B cell (primary cell): Measurements from ENCODE around the gene DLGAP4. TPM values are rescaled to one million over a fixed set of nuclear protein-coding genes. Genes with fewer than 3 reads are reported as not detected.

Source experiments
- ATAC-seq: fragments of 200-7000 bp; cut with Tn5 transposase; one replicate; pipeline ENCODE4 v1.10.0; 2021; ENCODE audit warnings: low read depth, mild to moderate bottlenecking, moderate number of reproducible peaks, moderate library complexity
- CTCF ChIA-PET: fragments of 350-600 bp; sonication (Branson Sonifier 250); formaldehyde crosslinking; loops from one replicate; lab custom pipeline; 2021; ENCODE audit warnings: antibody characterized with exemption, inconsistent platforms; lab: Charles Lee
- POLR2A ChIA-PET: fragments of 350-600 bp; sonication (Branson Sonifier 250); formaldehyde crosslinking; loops from one replicate; lab custom pipeline; 2021; ENCODE audit warnings: antibody characterized with exemption; lab: Charles Lee
- DNase-seq: peaks from one replicate; pipeline ENCODE4 v3.0.0; 2013
- H2AFZ ChIP-seq: 2 replicates; pipeline ENCODE4 v1.6.1; 2012; ENCODE audit warnings: mild to moderate bottlenecking, low read depth, low read length; ENCODE audit not compliant: insufficient read depth, poor library complexity, severe bottlenecking
- H3K27ac ChIP-seq, 2 donors: 1 replicate in 1 of 2; 2 replicates in 1 of 2; pipeline ENCODE4 v1.5.1; 2012 to 2013; ENCODE audit warnings: low read length in 2 of 2, mild to moderate bottlenecking in 2 of 2, moderate library complexity in 1 of 2
- H3K27me3 ChIP-seq, 4 experiments: fragments of 200-600 bp in 1 of 4; sonication (generic) in 1 of 4; replicated peaks in 1 of 4; 1 replicate in 2 of 4; 2 replicates in 2 of 4; pipeline versions ENCODE4 v1.6.1 to v1.7.0; 2013 to 2016; ENCODE audit warnings: low read length in 3 of 4, mild to moderate bottlenecking in 2 of 4, mixed read lengths in 1 of 4, moderate library complexity in 1 of 4; ENCODE audit not compliant: insufficient read depth in 4 of 4, control insufficient read depth in 3 of 4; ENCODE audit errors: control extremely low read depth in 1 of 4
- H3K36me3 ChIP-seq, 2 experiments: replicated peaks in 1 of 2; 1 replicate in 1 of 2; 2 replicates in 1 of 2; pipeline versions ENCODE4 v1.6.1 to v1.7.1; 2013; ENCODE audit warnings: low read length in 1 of 2; ENCODE audit not compliant: insufficient read depth in 2 of 2, control insufficient read depth in 1 of 2; ENCODE audit errors: control extremely low read depth in 1 of 2, extremely low read depth in 1 of 2
- H3K4me1 ChIP-seq, 2 donors: fragments of 200-600 bp in 1 of 2; sonication (generic) in 1 of 2; 1 replicate in 1 of 2; 2 replicates in 1 of 2; pipeline versions ENCODE4 v1.5.1 to v1.6.1; 2013 to 2017; ENCODE audit warnings: low read length in 2 of 2; ENCODE audit not compliant: control insufficient read depth in 2 of 2, insufficient read depth in 2 of 2
- H3K4me2 ChIP-seq: replicated peaks from 2 replicates; pipeline ENCODE3; 2012; ENCODE audit warnings: mild to moderate bottlenecking, low read depth, low read length; ENCODE audit not compliant: poor library complexity, severe bottlenecking
- H3K4me3 ChIP-seq, 5 experiments: fragments of 200-600 bp in 1 of 5; sonication (generic) in 1 of 5; 1 replicate in 3 of 5; 2 replicates in 2 of 5; pipeline versions ENCODE4 v1.5.1 to v1.7.0; 2011 to 2016; ENCODE audit warnings: low read length in 4 of 5, mild to moderate bottlenecking in 4 of 5, low read depth in 2 of 5, control low read depth in 1 of 5, moderate library complexity in 1 of 5; ENCODE audit not compliant: insufficient read depth in 1 of 5; ENCODE audit errors: control extremely low read depth in 1 of 5, extremely low read depth in 1 of 5
- H3K79me2 ChIP-seq: fragments of 200-600 bp; sonication (generic); one replicate; pipeline ENCODE4 v1.6.0; 2016; ENCODE audit warnings: low read length; ENCODE audit not compliant: control insufficient read depth, insufficient read depth
- H3K9ac ChIP-seq: fragments of 200-600 bp; sonication (generic); 2 replicates; pipeline ENCODE4 v1.6.1; 2017; ENCODE audit warnings: mild to moderate bottlenecking, low read length, moderate library complexity
- H3K9me3 ChIP-seq, 3 donors: one replicate each; pipeline versions ENCODE4 v1.6.1 to v1.7.1; 2013; ENCODE audit warnings: low read length in 2 of 3; ENCODE audit not compliant: control insufficient read depth in 2 of 3, insufficient read depth in 1 of 3; ENCODE audit errors: control extremely low read depth in 1 of 3
- H4K20me1 ChIP-seq: 2 replicates; pipeline ENCODE4 v1.6.0; 2012; ENCODE audit warnings: mild to moderate bottlenecking, low read length; ENCODE audit not compliant: insufficient read depth, control insufficient read depth, poor library complexity, severe bottlenecking
- H3K27ac Mint-ChIP-seq: one replicate; pipeline ENCODE4 v1.8.0; 2021; ENCODE audit warnings: mixed read lengths
- H3K27me3 Mint-ChIP-seq: one replicate; pipeline ENCODE4 v1.8.0; 2021; ENCODE audit warnings: mixed read lengths
- H3K4me1 Mint-ChIP-seq: one replicate; pipeline ENCODE4 v1.8.0; 2021; ENCODE audit warnings: mixed read lengths
- H3K4me3 Mint-ChIP-seq: one replicate; pipeline ENCODE4 v1.8.0; 2021; ENCODE audit warnings: mixed read lengths
- H3K9me3 Mint-ChIP-seq: one replicate; pipeline ENCODE4 v1.8.0; 2022; ENCODE audit warnings: mixed read lengths; ENCODE audit not compliant: insufficient read depth
- CTCF ChIP-seq: fragments of 200-600 bp; IDR thresholded peaks from one replicate; pipeline ENCODE4 v1.8.0; 2022; ENCODE audit warnings: antibody characterized with exemption, mild to moderate bottlenecking
- EZH2 ChIP-seq: IDR thresholded peaks from 2 replicates; pipeline ENCODE4 v1.6.1; 2012; ENCODE audit warnings: borderline replicate concordance, low read depth, mild to moderate bottlenecking, moderate library complexity, low read length; ENCODE audit not compliant: insufficient read depth, poor library complexity, severe bottlenecking
- WGBS: methylation state at CpG from one replicate; pipeline ENCODE4 v1.1.5; 2013; ENCODE audit warnings: missing lambda C conversion rate; ENCODE audit not compliant: insufficient coverage; 5-methylcytosine and 5-hydroxymethylcytosine counted together
- intact Hi-C: fragments of 100-400 bp; cut with micrococcal nuclease; formaldehyde crosslinking; loops from one replicate; pipeline ENCODE4 v1.10.0; 2022
- polyA plus RNA-seq: library from polyadenylated mRNA; depleted of rRNA; stranded (reverse); fragments of >200 nt; gene quantifications from 2 replicates; pipeline ENCODE4 v1.2.3, GENCODE V29; 2012
- total RNA-seq, 2 donors: library from RNA; stranded (reverse); fragments of 120-200 nt in 1 of 2; gene quantifications; 1 replicate in 1 of 2; 2 replicates in 1 of 2; pipeline versions ENCODE4 v1.2.3 to v1.2.4, GENCODE V29; 2013 to 2022

The DLGAP4 gene
- total and polyA plus RNA-seq, 2 donors (not counting 1 experiment from before 2014, with no cell fraction given), result 68.8 to 87.8 TPM

GRCh38 chr20:36481380-36482043 is 175.4 kb downstream of the DLGAP4 start:
- intact Hi-C loops, result no loop called here
- no peak for ATAC-seq
- CTCF ChIA-PET, result interaction anchor here (0.8 kb wide), 1 partner anchor 112 kb away, joined by 3 read pairs; no protein-coding TSS in a partner anchor

More at GRCh38 chr20:36481380-36482043, 175.4 kb downstream of the DLGAP4 start:
- Histone ChIP-seq H3K4me2 (no peak overlapping the region), H3K27me3 (no peaks in the 10 kb centered on the region), H3K79me2 (peaks cover 99% of the 10 kb centered on the region), H3K9ac (no peak overlapping the region), H2AFZ (no peak overlapping the region), H3K4me1 (peaks cover 0 to 11% of the 10 kb centered on the region in 2 donors), H3K36me3 (peaks cover 0 to 23% of the 10 kb centered on the region in 2 experiments), H3K4me3 (no peak overlapping the region), H3K27ac (no peak overlapping the region), H3K9me3 (no peaks in the 10 kb centered on the region), H4K20me1 (peaks cover 91% of the 10 kb centered on the region)
- POLR2A ChIA-PET, result no interaction called here
- no peak for DNase-seq
- no peak overlapping the region for H3K4me3 Mint-ChIP-seq
- H3K9me3 Mint-ChIP-seq, result no peaks in the 10 kb centered on the region
- TF ChIP-seq CTCF (no peak), EZH2 (no peak)
- peaks cover 35% of the 10 kb centered on the region for H3K4me1 Mint-ChIP-seq
- WGBS, result 95% methylated on average over 8 of the region's 9 CpGs
- H3K27ac Mint-ChIP-seq, result no peak overlapping the region
- H3K27me3 Mint-ChIP-seq, result no peaks in the 10 kb centered on the region
